ENCODE results near the gene NASP.

The NASP gene, protein sequence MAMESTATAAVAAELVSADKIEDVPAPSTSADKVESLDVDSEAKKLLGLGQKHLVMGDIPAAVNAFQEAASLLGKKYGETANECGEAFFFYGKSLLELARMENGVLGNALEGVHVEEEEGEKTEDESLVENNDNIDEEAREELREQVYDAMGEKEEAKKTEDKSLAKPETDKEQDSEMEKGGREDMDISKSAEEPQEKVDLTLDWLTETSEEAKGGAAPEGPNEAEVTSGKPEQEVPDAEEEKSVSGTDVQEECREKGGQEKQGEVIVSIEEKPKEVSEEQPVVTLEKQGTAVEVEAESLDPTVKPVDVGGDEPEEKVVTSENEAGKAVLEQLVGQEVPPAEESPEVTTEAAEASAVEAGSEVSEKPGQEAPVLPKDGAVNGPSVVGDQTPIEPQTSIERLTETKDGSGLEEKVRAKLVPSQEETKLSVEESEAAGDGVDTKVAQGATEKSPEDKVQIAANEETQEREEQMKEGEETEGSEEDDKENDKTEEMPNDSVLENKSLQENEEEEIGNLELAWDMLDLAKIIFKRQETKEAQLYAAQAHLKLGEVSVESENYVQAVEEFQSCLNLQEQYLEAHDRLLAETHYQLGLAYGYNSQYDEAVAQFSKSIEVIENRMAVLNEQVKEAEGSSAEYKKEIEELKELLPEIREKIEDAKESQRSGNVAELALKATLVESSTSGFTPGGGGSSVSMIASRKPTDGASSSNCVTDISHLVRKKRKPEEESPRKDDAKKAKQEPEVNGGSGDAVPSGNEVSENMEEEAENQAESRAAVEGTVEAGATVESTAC

DNA sequence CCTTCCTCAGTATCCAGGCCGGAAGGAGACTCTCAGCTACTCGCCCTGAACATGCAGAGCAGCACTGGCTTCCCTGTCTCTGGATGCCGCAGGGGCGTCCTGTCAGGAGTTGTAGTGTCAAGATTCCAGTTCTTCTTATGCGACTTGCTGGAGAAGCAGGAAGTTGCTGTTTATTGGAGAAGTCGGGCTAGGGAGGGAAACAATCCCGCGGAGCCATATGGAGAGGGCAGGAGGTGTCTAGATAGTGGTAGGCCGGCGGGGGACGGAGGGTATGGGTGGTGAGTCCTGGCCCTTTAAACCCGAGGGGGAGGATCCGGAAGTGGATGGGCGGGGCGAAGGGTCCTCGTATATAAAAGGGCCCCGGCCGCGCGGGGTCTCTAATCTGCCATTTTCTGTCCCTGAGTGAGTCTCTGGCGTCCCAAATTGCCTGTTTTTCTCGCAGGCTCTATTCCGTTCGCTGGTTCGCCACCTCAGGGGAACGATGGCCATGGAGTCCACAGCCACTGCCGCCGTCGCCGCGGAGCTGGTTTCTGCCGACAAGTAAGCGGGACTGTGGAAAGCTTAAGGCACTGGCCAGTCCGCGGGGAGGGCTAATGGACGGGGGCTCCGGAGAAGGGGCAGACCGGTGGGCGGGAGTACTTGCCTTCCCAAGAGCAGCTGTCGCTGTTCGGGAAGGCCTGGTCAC, at the start of gene NASP:
TSS of gene NASP (plus strand) at position 376 of the 685 bp plus-strand sequence. CDS start at position 482, 106 bp downstream.
- DNase-seq = peak; percentile 90

DNA sequence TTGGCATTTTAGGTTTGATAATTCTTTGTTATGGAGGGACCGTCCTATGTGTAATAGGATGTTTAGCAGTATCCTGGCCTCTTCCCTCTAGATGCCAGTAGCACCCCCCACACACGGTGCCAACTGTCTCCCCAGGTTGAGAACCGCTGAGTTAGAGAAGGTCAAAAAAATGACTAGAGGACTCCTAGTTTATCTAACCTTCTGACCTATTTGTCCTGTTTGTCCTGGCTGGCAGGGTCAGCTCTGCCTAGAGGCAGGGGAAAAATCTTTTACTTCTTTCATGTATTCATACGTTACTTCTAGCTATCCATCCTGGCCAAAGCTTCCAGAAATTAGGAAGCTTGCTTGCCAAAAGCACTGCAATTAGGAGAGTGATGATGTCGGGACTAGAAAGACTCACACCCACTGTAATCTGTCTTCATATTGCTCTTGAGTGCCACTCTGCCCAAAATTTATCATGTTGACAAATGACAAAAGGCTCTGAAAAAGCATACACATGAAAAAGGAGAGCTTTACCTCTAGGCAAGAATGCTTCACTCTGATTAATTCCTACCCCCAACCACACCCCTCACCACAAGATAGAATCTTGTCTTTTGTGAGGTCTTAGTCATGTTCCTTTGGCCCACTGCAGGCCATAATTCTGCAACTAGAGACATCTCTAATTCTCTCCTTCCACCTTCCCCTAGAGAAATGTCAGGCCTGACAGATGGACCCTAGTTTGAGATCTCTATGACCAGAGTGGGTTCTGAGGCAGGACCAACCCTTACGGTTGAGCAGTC, 47.7 kb upstream of the NASP start:
- no peak for DNase-seq

DNA sequence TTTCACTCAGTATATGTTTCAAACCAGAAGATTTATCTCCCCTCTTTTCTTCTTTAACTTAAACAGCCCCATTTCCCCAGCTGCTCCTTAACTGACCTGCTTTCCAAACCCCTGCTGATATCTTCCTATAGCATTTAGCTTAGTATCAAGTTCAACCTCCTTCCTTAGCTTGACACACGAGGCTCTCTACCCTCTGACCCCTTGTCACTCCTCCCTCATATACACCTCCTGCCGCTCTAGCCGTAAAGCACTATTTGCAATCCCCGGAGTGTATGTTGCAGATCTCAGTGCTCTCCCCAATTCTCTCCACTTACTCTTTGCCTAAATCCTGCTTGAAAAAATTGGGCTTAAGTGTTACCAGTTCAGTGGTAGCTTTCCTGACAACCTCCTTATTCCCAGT, 47.0 kb upstream of the NASP start:
- no peak for DNase-seq

DNA sequence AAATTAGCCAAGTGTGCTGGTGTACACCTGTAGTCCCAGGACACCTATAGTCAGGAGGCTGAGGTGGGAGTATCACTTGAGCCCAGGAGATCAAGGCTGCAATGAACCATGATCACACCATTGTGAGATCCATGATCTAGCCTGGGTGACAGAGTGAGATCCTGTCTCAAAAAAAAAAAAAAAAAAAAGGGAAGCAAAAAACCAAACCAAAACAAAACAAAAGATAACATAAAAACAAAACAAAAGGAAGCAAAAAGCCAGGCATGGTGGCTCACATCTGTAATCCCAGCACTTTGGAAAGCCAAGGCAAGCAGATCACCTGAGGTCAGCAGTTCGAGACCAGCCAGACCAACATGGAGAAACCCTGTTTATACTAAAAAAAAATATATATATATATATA, 42.6 kb upstream of the NASP start:
- DNase-seq = no peak

DNA sequence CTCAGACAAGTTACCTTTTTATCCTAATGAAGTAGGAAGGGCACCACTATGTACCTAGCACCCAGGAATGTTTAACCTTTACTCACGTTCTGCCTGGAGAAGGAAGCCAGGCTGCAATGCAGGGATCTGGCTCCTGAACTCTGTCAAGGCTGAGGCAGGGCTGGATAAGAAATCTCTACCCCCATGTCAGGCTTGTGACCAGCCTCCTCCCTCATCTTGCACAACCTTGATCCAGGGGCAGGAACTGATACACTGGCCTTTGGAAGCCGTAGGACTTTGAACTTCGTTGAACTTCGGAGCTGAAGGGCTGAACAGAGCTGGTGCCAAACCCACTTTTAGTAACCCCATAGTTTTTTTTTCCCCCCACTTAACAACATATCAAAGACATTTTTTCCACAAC, 41.2 kb upstream of the NASP start:
- DNase-seq = no peak

DNA sequence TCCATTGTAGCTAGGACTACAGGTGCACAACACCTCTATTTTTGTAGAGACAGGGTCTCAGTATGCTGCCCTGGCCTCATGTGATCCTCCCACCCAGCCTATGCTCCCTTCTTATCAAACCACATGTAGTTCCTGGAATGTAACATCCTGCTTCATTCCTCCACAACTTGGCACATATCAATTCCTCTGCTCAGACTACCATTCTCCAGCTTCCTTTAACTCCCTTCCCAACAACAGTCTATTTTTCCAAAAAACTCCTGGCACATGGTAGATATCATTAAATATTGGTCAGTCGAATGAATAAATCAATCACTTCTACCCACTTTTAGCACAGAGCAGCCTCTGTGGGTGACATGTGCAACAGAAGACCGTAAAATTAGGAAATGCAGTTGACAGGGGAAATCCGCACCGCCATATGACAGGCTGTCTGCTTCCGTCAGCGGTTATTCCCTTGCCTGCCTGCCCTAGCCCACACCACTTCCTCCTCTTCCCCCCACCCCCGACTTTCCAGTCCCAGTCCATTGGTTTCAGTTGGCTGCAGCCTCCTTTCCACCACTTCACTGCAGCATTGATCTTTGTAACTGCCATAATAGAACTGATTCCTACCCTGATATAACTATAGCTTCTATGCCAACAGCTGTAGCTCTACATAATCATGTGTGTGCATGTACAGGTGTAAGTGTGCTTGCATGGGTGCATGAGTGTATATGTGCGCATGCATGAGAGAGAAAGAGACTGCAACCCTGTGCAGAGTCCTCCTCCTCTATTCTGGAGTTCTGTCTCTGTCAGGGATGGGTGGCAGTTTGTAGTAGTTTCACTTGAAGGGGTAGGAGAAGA, 40.0 kb upstream of the NASP start:
- peak; percentile 55 for DNase-seq

DNA sequence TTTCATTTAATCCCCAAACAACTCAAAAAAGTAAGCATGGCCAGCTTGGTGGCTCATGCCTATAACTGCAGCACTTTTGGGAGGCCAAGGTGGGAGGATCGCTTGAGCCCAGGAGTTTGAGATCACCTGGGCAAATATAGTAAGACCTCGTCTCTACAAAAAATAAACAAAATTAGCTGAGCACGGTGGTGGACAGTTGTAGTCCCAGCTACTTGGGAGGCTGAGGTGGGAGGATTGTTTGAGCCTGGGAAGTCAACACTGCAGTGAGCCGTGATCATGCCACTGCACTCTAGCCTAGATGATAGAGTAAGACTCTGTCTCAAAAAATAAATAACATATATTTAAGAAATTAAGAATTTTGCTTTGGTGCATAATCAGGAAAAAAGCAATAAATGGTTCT, 39.3 kb upstream of the NASP start:
- no peak for DNase-seq

DNA sequence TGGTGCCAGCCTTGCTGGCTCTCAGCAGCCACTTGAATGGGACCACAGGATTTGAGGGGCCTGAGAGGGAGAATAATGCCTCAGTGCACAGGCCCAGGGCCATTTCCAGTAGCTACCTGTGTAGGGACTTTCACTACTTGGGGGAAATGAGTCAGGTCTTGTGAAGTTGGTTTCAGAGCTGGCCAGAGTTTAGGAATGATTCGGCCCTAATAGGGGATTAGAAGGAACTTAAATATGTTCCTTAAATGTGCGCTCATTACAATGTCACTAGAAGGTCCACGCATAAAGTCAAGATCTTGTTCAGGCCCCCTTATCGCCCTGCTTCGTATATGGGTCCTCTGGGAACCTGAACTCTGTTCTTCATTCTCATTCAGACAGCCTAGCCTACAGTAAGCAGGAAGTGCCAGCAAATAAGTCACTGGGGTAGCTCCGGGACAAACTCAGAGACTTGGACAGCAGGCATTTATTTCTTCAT, 38.8 kb upstream of the NASP start:
- no peak for DNase-seq

DNA sequence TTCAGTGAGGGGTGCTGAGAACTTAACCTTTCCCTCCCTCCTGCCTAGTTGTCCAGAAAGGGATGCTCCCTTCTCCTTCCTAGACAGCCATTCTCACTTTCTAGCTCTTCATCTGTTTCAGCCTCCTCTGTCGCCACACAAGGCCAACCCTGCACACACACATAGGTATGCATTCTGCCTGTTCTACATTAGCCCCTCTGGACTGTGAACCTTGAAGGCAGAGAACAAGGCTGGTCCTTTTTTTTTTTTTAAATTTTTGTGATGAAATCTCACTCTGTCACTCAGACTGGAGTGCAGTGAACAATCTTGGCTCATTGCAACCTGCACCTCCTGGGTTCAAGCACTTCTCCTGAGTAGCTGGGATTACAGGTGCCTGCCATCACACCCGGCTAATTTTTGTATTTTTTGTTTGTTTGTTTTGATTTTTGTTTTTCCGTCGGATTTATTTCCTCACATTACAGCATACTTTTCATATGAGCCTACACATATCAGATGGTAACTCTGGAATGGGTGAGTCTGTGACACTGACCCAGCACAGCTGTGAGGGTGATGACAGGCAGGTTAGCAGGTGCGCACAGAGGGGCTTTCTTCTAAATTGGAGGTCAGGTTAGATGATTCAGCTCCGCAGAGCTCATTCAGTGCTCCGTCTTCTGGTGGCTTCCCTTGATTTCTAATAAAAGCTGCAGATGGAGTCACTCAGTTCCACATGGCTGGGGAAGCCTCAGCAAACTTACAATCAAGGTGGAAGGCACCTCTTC, 38.1 kb upstream of the NASP start:
- DNase-seq = no peak

DNA sequence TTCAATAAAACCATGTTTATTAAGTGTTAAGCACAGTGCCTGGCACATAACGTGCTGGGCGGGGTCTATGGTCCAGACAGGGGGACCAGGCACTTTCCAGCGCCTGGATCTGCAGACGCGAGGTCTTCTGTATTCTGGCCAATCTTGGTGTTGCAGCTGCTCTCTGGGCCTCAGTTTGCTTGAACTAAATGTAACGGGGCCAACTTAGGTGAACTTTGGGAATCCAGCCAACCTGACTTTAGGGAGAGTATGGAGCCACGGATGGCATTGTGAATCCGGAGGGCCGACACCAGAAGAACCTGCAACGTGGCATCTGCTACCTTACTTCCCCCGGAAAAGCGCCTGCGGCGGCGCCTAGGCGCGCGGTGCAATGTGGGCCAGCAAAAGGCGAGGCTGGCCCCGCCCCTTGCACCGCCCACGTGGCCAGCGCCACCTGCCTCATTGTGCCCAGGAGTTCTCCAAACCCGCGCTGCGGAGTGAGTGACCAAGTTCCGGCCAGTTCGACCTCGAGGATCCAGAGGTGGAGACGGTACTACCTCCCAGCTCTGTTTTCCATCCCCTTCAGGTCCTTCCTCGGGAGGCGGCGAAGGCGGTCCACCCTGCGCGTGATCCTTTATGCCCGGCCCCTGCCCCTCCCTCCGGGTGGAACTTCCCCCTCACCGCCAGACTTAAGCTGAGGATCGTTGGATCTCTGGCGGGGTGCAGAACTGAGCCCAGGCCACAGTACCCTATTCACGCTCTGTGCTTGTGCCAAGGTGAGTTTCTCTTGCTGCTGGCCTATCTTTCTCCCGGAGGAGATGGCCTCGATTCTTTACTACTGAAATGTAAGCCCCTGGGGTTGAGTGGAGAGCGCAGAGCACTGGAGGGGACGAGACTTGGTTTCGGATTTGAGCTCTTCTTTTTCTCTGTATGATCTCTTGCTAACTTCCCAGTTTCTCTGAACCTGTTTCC, 33.2 kb upstream of the NASP start, which contains the start of gene AKR1A1:
TSS of gene AKR1A1 (plus strand) at position 426 of the 951 bp plus-strand sequence. CDS start 10,969 bp downstream, outside the sequence.
- peak; percentile 93 for DNase-seq

DNA sequence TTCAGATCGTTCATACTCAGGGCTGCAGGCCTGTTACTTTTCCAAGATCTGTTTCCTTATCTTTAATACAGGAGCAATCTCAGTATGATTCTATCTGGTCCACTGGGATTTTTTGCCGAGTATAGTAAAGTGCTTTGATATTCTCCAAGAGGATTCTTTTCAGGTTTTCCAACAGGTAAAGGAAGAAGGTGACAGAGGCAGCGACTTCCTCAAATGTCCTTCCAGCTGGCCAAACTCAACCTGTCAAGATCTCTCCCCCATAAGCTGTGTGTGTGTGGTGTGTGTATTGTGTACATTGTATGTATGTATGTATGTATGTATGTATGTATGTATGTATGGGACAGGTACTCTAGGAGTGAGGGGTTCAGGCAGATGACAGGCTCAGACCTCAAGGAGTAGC, 32.2 kb upstream of the NASP start:
- DNase-seq = no peak

DNA sequence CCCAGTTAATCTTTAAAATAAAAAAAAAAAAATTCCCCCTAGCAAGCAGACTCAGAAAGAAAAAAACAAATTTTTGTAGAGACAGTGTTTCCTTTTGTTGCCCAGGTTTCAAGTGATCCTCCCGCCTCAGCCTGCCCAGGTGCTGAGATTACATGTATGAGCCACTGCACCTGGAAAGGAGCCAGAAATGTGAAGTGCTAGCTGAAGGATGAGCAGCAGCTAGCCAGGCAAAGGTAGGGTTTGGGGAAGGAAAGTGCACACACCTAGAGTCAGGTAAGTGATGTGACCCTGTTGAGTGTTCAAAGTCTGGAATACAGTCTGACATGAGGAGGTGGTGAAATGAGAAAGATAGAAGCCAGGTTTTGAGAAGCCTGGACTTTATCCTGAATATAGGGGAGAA, 31.5 kb upstream of the NASP start:
- no peak for DNase-seq

DNA sequence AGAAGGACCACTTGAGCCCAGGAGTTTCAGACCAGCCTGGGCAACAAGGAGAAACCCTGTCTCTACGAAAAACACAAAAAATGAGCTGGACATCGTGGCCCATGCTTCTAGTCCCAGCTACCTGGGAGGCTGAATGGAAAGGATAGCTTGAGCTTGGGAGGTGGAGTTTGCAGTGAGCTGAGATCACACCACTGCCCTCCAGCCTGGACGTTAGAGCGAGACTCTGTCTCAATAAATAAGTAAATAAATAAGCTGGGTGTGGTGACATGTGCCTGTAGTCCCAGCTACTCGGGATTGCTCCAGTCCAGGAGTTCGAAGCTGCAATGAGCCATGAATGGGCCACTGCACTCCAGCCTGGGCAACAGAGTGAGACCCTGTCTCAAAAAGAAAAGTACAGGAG, 29.6 kb upstream of the NASP start:
- DNase-seq = no peak

DNA sequence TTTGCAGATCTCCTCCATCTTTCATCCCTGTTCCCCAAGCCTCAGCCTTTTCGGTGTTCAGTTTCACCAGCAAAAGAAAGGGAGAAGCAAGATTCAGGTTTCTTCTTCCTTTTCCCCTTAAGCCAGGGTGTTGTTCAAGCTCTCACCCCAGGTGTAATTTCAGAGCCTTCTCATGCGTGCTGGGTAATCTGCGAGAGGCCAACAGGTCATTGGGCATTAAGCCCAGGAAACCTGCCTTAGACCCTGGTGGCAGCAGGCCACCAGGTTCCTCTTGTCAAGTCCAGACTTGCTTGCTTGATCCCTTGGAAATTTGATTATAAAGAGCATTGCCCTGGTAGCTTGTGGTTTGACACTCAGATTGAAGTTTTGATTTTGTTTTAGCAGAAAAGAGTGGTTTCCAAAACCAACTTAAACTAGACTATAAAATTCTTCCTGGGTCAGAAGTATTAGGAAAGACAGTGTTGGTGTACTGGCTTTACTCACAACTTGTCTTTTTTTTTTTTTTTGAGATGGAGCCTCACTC, 26.4 kb upstream of the NASP start:
- no peak for DNase-seq

DNA sequence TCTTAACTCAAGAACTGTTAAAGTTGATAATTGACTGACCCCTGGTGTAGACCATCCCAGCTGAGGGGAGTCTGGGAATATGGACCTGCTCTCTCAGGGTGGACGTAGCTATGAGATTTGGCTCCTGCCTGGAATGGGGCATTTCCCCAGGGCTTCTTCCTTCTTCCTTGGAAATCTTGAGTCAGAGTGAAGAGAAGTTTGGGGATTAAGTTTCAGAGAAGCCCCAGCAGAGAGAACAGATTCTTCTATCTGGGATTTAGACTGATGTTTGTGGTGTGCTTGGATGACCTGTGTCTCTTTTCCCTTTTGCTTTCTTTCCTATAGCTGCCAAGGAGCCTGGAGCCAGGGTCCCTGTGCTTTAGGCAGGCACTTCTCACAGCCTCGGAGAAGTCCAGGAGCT, 20.0 kb upstream of the NASP start:
- DNase-seq = no peak

DNA sequence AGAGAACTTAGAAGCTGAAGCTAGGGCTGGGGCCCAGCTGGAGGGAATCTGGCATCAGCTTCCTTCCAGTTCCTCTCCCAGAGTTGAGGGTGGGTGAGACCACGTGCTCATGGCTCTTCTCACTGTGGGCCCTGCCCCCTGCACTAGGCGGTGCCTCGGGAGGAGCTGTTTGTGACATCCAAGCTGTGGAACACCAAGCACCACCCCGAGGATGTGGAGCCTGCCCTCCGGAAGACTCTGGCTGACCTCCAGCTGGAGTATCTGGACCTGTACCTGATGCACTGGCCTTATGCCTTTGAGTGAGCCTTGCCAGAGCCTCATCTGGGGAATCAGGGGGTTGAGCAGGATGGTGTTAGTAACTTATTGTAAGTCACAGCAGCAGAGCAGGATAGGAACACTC, 17.1 kb upstream of the NASP start:
- no peak for DNase-seq

DNA sequence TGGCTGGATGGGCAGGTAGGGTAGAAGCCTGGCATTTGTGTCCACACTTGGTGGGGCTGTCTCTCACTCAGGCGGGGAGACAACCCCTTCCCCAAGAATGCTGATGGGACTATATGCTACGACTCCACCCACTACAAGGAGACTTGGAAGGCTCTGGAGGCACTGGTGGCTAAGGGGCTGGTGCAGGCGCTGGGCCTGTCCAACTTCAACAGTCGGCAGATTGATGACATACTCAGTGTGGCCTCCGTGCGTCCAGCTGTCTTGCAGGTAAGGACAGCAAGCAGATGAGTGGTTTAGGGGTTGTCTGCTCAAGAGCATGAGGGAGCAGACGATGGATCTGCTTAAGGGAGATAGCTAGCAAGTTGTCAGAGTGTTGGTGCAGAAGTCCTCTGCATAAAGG, 15.9 kb upstream of the NASP start:
- no peak for DNase-seq

DNA sequence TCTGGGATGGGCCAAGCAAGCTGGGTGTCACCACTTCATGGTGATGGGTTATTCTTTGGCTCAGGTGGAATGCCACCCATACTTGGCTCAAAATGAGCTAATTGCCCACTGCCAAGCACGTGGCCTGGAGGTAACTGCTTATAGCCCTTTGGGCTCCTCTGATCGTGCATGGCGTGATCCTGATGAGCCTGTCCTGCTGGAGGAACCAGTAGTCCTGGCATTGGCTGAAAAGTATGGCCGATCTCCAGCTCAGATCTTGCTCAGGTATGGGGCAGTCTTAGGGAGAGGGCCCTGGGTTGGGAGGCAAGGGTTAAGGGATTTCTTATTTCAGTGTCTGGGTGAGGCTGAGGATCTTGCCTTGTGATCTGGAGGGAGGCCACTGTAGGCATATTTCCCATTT, 15.4 kb upstream of the NASP start:
- no peak for DNase-seq

DNA sequence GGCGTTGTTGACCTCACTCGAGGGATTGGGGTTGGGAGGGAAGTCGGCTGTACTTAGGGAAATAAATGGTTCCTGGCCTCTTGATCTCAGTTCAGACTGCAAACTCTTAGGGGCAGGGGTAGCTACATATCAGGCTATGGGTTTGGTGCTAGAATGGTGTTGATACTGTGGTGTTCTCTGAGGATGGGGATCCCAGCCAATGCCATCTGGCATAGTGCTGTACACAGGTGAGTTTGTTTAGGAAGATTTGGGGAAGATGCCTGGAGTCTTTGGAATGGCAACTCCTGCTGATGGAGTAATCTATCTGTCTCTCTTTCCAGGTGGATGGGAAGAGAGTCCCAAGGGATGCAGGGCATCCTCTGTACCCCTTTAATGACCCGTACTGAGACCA, 14.3 kb upstream of the NASP start:
- DNase-seq = no peak
